Thyroid gland (tissue), 4 donors: ENCODE results near the gene MAS1.

Source experiments
- POLR2A ChIP-seq, 2 donors: fragments of 450-650 bp; IDR thresholded peaks; one replicate each; pipeline ENCODE4 v1.6.1; 2017; ENCODE audit warnings: antibody characterized with exemption in 2 of 2, mild to moderate bottlenecking in 2 of 2, moderate library complexity in 1 of 2
- TF ChIP-seq, protein P1 (sequence below), 6 experiments: fragments of 200-600 bp in 3 of 6; fragments of 450-650 bp in 3 of 6; sonication (generic) in 3 of 6; IDR thresholded peaks; one replicate each; pipeline ENCODE4 v1.5.1; 2016 to 2019; ENCODE audit warnings: antibody characterized with exemption in 6 of 6, mild to moderate bottlenecking in 2 of 6, inconsistent platforms in 1 of 6, moderate library complexity in 1 of 6

DNA sequence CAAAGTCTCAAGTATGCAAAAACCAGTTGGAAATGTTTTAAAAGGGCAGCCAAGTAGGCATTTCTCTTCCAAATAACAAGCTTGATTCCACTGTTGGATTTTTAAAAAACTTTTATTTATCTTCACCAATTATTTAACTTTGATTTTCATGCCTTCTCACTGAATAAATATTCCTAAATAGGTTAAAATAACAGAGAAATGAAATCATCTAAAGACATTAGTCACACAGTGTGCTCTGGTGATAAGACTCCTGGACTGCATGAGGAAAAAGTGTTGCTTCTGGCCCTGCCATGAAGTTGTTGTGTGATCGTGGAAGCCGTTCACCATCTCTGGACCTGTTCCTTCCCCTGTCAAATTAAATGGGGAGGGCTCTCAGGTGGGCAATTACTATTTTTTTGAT is 44.3 kb downstream of the MAS1 start:
- no peak for TF ChIP-seq POLR2A (IDR thresholded peaks at IDR 0.05)
- TF ChIP-seq, protein P1, sequence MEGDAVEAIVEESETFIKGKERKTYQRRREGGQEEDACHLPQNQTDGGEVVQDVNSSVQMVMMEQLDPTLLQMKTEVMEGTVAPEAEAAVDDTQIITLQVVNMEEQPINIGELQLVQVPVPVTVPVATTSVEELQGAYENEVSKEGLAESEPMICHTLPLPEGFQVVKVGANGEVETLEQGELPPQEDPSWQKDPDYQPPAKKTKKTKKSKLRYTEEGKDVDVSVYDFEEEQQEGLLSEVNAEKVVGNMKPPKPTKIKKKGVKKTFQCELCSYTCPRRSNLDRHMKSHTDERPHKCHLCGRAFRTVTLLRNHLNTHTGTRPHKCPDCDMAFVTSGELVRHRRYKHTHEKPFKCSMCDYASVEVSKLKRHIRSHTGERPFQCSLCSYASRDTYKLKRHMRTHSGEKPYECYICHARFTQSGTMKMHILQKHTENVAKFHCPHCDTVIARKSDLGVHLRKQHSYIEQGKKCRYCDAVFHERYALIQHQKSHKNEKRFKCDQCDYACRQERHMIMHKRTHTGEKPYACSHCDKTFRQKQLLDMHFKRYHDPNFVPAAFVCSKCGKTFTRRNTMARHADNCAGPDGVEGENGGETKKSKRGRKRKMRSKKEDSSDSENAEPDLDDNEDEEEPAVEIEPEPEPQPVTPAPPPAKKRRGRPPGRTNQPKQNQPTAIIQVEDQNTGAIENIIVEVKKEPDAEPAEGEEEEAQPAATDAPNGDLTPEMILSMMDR (IDR thresholded peaks at IDR 0.05) = no peak
